HUES48 (cell line): ENCODE data around the gene RADX.
"Not testable (repeated sequence)": the region's sequence is repeated elsewhere in the genome, so short reads cannot be mapped to it uniquely, and the experiment has no call there.

Experiments
- H3K27ac ChIP-seq: one replicate; pipeline ENCODE4 v1.7.0; 2013; ENCODE audit warnings: low read depth, low read length, inconsistent platforms
- H3K27me3 ChIP-seq: 2 replicates; pipeline ENCODE4 v1.6.1; 2013; ENCODE audit warnings: mild to moderate bottlenecking, low read length; ENCODE audit not compliant: control insufficient read depth, insufficient read depth
- H3K36me3 ChIP-seq: 2 replicates; pipeline ENCODE4 v1.6.1; 2013; ENCODE audit warnings: low read length; ENCODE audit not compliant: control insufficient read depth, insufficient read depth
- H3K4me1 ChIP-seq: 2 replicates; pipeline ENCODE4 v1.6.1; 2013; ENCODE audit warnings: mild to moderate bottlenecking, low read length; ENCODE audit not compliant: control insufficient read depth, insufficient read depth
- H3K4me3 ChIP-seq: 2 replicates; pipeline ENCODE4 v1.5.1; 2013; ENCODE audit warnings: mild to moderate bottlenecking, low read depth, low read length
- H3K9ac ChIP-seq: 2 replicates; pipeline ENCODE4 v1.6.1; 2013; ENCODE audit warnings: mild to moderate bottlenecking, low read depth, low read length, moderate library complexity
- H3K9me3 ChIP-seq: 2 replicates; pipeline ENCODE4 v1.6.1; 2013; ENCODE audit warnings: low read length; ENCODE audit not compliant: control insufficient read depth, insufficient read depth

Gene RADX

DNA sequence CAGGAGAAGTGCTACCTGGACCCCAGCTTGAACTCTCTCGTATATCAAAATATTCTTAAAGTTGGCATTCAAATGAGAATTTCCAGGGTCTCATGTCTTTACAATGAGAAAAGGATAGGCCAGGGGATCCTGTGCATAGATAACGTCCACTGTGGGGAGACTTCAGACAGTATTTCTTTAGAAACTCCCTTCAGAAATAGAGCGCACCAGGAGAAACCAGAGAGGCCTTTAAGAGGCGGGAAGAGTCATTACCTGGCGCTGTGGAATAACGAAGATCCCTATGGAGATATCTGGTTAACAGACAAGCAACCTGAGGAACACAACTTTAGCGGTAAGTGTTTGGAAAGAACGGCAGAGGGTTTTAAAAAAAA, 600 bp downstream of the RADX start:
- peaks cover 43% of the 10 kb centered on the region for H3K27me3 ChIP-seq
- peaks cover 20% of the 10 kb centered on the region for H3K4me1 ChIP-seq
- peak overlapping the region; percentile 74 for H3K4me3 ChIP-seq
- no peaks in the 10 kb centered on the region for H3K9me3 ChIP-seq
- no peak overlapping the region for H3K9ac ChIP-seq
- no peaks in the 10 kb centered on the region for H3K36me3 ChIP-seq
- no peak overlapping the region for H3K27ac ChIP-seq

DNA sequence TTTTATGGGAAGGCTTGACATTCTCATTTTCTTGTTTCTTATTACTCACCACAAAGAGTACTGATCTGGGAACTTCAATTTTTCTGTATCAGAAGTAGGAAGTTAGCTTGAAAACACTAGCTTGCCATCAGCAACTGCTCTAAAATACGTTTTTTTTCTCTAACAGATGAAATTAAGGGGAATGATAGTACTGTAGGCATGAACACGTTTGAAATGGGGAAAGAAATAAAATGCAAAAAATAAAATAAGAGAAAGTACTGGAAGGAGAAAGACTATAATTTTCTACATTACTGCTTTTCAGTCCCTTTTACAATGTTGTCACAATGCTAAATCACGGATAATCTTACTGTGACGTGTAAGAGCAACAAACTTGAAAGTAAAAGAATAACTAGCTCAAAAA, 1.5 kb downstream of the RADX start:
- no peak overlapping the region for H3K27ac ChIP-seq

DNA sequence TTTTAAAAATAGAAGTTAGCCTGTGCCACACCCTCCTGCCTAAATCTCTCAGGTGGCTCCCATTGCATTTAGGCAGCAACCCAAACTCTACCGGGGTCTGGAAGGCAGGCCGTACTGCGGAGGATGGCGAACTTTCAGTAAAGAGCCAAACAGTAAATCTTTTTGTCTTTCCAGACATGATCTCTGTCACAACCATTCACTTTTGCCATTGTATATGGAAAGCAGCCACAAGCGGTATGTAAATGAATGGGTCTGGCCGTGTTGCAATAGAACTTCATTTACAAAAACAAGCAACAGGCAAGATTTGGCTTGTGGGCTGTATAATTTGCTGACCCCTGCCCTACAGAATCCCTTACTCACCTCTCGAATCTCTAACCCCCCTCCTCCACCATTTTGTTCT, 3.3 kb downstream of the RADX start:
- no peak overlapping the region for H3K9ac ChIP-seq
- H3K27me3 ChIP-seq: peaks cover 37% of the 10 kb centered on the region

More for the DNA sequence above, 1.5 kb downstream of the RADX start:
- peaks cover 43% of the 10 kb centered on the region for H3K27me3 ChIP-seq
- H3K4me3 ChIP-seq: peak overlapping the region; percentile 74; the same call in 1 of the 2 replicates
- H3K4me1 ChIP-seq: peaks cover 20% of the 10 kb centered on the region
- no peaks in the 10 kb centered on the region for H3K36me3 ChIP-seq
- H3K9me3 ChIP-seq: no peaks in the 10 kb centered on the region
- H3K9ac ChIP-seq: no peak overlapping the region

DNA sequence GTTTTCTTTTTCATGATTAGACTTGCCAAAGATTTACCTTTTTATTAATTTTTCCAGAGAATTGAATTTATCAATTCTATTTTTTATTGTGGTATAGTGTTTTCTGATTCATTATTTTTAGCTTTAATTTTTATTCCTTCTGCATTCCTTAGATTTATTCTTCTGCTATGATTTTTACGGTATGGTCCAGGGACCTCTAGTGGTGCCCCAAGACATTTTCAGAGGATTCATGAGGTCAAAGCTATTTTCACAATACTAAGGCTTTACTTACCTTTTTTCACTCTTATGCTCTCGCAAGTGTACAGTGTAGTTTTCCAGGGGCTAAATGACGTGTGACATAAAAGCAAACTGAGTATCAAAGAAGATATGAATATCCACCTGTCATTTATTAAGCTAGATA, 8.0 kb downstream of the RADX start:
- no peak overlapping the region for H3K27ac ChIP-seq
- H3K9ac ChIP-seq: no peak overlapping the region
- peaks cover 12% of the 10 kb centered on the region; the same call in 1 of the 2 replicates for H3K4me1 ChIP-seq
- H3K9me3 ChIP-seq: no peaks in the 10 kb centered on the region
- peaks cover 3% of the 10 kb centered on the region; the same call in 1 of the 2 replicates for H3K27me3 ChIP-seq
- H3K4me3 ChIP-seq: no peak overlapping the region
- H3K36me3 ChIP-seq: no peaks in the 10 kb centered on the region

More for the DNA sequence above, 3.3 kb downstream of the RADX start:
- Histone ChIP-seq H3K36me3 (no peaks in the 10 kb centered on the region), H3K27ac (no peak overlapping the region), H3K4me3 (no peak overlapping the region), H3K4me1 (peaks cover 20% of the 10 kb centered on the region), H3K9me3 (no peaks in the 10 kb centered on the region)

DNA sequence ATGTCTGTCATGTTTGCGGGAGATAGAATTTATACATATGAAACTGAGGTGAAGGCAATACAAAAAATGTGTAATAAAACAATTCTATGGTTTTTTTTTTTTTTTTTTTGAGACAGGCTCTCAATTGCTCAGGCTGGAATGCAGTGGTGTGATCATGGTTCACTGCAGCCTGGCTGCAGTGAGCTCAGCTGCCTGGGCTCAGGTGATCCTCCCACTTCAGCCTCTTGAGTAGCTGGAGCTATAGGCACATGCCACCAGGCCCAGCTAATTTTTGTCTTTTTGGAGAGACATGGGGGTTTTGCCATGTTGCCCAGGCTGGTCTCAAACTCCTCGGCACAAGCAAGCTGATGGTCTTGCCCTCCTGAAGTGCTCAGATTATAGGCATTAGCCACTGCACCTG, 10.1 kb downstream of the RADX start:
- Histone ChIP-seq H3K27ac (no peak overlapping the region), H3K9me3 (no peaks in the 10 kb centered on the region), H3K9ac (no peak overlapping the region), H3K27me3 (no peaks in the 10 kb centered on the region), H3K4me3 (no peak overlapping the region), H3K36me3 (no peaks in the 10 kb centered on the region), H3K4me1 (no peaks in the 10 kb centered on the region)

DNA sequence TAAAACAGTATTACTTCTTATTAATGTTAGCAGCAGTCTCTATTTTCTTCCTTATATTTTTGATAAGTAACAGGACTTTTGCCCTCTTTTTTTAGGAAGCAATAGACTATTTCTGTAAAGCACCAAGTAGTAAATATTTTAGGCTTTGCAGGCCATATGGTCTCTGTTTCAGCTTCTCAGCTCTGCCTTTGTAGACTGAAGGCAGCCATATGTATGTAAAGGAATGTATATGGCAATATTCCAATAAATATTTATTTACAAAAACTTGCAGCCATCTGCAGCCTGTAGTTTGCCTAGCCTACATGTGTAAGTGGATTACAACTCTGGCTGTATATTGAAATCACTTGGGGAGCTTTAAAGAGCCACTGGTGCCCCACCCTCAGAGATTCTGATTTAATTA, 15.0 kb downstream of the RADX start:
- Histone ChIP-seq H3K36me3 (no peaks in the 10 kb centered on the region), H3K9ac (no peak overlapping the region), H3K9me3 (no peaks in the 10 kb centered on the region), H3K27ac (no peak overlapping the region), H3K4me3 (no peak overlapping the region), H3K27me3 (no peaks in the 10 kb centered on the region), H3K4me1 (no peaks in the 10 kb centered on the region)

DNA sequence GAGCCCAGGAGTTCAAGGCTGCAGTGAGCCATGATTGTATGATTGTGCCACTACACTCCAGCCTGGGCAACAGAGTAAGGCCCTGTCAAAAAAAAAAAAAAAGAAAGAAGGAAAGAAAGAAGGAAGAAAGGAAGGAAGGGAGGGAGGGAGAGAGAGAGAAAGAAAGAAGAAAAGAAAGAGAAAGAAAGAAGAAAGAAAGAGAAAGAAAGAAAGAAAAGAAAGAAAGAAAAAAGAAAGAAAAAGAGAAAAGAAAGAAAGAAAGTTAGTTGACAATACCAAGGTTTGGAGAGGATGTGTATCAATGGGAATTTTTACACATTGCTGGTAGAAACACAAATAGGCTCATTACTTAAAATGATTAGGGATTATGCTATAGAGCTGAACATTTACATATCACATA, 19.8 kb downstream of the RADX start:
- no peak overlapping the region for H3K27ac ChIP-seq
- H3K4me1 ChIP-seq: no peaks in the 10 kb centered on the region
- H3K36me3 ChIP-seq: no peaks in the 10 kb centered on the region
- H3K9ac ChIP-seq: no peak overlapping the region
- H3K27me3 ChIP-seq: no peaks in the 10 kb centered on the region
- no peaks in the 10 kb centered on the region for H3K9me3 ChIP-seq
- H3K4me3 ChIP-seq: no peak overlapping the region

DNA sequence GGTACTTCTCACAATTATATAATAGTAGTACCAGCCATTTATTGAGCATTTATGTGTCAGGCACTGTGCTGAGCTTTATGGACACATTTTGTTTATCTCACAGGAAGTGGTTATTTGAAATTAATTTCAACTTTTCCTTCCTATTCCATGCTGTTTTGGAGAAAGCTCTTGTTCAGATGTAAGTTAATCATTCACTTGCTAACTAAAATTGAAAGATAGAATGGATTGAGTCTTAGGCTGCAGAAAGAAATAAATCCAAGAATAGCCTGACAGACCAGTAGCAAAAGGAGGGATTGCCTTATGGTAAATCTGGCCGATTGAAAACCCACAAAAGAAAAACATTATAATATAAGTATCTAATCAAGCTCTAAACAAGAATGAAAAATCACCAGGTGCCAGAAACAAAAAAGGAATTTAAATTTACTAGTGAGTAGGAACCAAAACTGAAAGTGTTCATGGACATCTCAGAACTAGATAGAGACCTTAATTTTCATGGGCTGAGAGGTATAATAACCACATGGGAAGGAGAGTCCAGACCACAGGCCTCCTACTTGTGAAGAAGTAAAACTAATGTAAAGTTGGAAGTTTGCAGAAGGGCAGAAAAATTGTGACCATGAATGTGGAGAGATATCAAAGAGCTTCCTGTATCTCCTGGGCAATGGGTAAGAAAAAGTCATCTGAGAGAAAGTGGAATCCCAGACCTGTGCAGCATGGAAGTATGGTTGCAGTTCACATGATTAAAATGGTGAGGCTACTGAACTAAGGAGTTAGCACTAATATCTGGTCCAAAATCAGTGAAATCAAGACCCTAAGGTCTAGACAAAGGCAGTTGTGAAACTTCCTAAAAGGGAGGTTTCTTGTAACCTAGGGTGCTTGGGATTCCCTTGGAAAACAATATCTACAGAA, 38.0 kb downstream of the RADX start:
- no peaks in the 10 kb centered on the region for H3K27me3 ChIP-seq
- H3K4me3 ChIP-seq: no peak overlapping the region
- H3K27ac ChIP-seq: no peak overlapping the region
- H3K9me3 ChIP-seq: no peaks in the 10 kb centered on the region
- no peak overlapping the region for H3K9ac ChIP-seq
- no peaks in the 10 kb centered on the region for H3K36me3 ChIP-seq
- no peaks in the 10 kb centered on the region for H3K4me1 ChIP-seq

DNA sequence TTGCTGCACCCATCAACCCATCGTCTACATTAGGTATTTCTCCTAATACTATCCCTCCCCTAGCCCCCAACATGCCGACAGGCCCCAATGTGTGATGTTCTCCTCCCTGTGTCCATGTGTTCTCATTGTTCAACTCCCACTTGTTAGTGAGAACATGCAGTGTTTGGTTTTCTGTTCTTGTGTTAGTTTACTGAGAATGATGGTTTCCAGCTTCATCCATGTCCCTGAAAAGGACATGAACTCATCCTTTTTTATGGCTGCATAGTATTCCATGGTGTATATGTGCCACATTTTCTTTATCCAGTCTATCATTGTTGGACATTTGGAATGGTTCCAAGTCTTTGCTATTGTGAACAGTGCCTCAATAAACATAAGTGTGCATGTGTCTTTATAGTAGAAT, 41.8 kb downstream of the RADX start:
- H3K27ac ChIP-seq, H3K27me3 ChIP-seq, H3K4me1 ChIP-seq, H3K36me3 ChIP-seq, H3K9me3 ChIP-seq, H3K9ac ChIP-seq, H3K4me3 ChIP-seq: not testable (repeated sequence)

DNA sequence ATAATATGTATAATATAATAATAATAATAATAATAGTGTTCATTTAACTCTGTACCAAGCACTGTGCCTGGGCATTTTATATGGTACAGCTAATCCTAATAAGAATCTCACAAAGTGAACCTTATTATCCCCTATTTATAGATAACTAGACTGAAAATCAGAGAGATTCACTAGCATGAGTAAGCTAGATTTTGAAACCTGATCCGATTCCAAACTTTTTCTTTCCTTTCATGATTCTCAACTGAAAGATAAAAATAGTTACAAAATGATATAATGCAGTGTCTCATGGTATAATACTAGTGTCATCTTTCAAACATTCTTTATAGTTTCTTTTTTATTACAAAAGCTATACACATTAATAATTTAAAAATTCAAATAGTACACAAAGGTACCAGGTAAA, 58.9 kb downstream of the RADX start:
- H3K9ac ChIP-seq: no peak overlapping the region
- no peak overlapping the region for H3K27ac ChIP-seq
- H3K9me3 ChIP-seq: no peaks in the 10 kb centered on the region
- no peaks in the 10 kb centered on the region for H3K4me1 ChIP-seq
- no peaks in the 10 kb centered on the region for H3K27me3 ChIP-seq
- no peak overlapping the region for H3K4me3 ChIP-seq
- no peaks in the 10 kb centered on the region for H3K36me3 ChIP-seq

DNA sequence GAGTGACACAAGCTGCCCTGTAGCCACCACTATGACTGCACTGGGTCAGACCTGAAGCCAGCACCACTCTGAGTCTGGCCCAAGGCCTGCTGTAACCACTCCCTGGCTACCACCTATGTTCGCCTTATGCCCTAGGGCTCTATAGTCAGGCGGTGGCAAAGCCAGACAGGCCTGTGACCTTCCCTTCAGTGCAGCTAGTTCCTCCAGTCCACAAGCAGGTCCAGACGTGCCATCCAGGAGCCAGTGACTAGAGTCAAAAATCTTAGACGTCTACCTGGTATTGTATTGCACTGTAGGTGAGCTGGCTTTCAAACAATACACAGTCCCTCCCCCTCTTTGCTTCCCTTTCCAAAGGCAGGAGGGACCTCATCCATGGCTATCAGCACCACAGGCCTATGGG, 60.7 kb downstream of the RADX start:
- H3K4me3 ChIP-seq: no peak overlapping the region
- no peak overlapping the region for H3K27ac ChIP-seq
- no peak overlapping the region for H3K9ac ChIP-seq
- H3K4me1 ChIP-seq: no peaks in the 10 kb centered on the region
- H3K36me3 ChIP-seq: no peaks in the 10 kb centered on the region
- H3K9me3 ChIP-seq: no peaks in the 10 kb centered on the region
- H3K27me3 ChIP-seq: no peaks in the 10 kb centered on the region
